GM19238 (cell line): ENCODE data around the gene RIOK2.
"Not testable (repeated sequence)": the region's sequence is repeated elsewhere in the genome, so short reads cannot be mapped to it uniquely, and the experiment has no call there.

Experiments
- DNase-seq: peaks from one replicate; pipeline ENCODE4 v3.0.0; 2011; ENCODE audit warnings: low spot score; ENCODE audit not compliant: insufficient read length

Gene RIOK2

GRCh38 chr5:97183100-97183929, at the start of gene RIOK2:
TSS of gene RIOK2 (minus strand) at chr5:97183247. CDS start at chr5:97183191, 56 bp downstream.
- DNase-seq: peak; percentile 55

- DNase-seq: peak; percentile 5
Measured at GRCh38 chr5:97231025-97231636, 48.1 kb upstream of the RIOK2 start.

DNA sequence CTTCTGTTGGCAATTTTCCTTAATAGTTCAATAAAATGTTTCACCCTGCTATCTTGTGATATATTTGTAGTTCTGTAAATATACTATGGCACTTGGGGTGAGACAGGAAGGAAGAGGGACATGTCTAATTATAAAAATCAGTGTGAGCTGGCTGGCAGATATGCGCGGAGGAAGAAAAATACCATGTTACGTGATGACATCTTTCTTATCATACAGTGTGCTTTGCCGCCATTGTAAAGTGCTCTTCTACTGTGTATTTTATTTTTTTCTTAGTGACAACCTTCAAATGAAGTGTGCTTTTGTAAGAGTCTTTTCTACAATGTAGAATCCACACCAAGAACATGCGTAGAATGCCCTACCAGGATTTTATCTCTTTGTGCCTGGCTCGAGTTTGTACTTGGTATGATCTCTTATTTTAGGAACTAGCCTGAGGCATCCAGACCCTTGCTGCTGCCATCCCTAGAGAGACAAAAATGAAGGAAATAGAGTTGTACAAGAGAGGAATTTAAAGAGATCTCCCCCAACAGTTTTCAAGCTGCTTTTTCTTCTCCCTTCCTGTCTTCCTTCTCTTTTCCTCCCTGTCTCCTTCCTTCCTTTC, 46.7 kb upstream of the RIOK2 start:
- DNase-seq: no peak

DNA sequence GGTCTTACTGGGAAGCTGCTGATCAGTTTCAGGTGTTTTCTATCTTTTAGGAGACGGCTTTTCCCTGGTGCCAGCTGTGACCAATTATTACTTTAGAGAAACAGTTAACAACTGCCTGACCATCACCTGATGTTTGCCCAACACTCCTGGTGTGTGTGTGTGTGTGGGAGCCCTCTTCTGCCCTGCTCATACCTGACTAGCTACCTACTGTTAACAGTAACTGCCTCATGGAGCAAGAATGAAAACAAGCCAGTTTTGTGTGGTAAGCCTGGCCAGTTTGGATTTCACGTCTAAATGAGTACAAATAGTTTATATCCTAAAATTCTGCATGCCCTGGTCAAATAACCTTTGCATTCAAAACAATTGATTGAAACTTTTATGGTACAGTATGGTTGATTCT, 46.1 kb upstream of the RIOK2 start:
- no peak for DNase-seq

- no peak for DNase-seq
Measured at GRCh38 chr5:97225222-97225621, 42.2 kb upstream of the RIOK2 start.

DNA sequence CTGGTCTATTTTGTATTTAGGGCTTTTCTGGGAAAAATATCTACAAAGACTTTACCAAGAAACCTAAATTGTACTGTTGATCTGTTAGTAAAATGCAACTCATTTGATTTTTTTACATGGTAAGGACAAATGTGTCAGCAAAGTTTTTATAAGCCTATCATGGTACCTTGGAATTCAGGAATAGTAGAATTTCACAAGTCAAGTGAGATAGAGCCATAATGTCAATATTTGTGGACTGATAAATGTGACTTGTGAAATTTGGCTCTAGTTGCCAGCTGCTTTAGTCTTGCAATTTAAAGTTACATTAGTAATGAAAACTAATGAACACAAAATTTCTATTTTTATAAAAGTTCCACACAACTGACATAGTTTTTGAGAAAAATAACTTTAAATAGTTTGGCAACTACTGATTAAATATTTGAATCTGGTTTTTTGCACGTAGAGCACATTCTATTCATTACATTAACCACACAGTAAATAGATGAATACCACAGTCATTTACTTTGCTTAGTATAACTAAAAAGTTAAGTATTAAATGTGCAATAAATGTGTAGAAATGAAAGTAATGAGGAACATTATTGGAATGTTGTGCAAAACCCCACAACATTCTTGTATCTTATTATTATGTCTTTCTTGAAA, 41.2 kb upstream of the RIOK2 start:
- no peak for DNase-seq

- no peak for DNase-seq
Measured at GRCh38 chr5:97223596-97223995, 40.5 kb upstream of the RIOK2 start.

GRCh38 chr5:97209343-97209742, 26.3 kb upstream of the RIOK2 start:
- no peak for DNase-seq

GRCh38 chr5:97208714-97209113, 25.7 kb upstream of the RIOK2 start:
- DNase-seq: no peak

- DNase-seq: no peak
Measured at GRCh38 chr5:97208184-97208713, 25.2 kb upstream of the RIOK2 start.

DNA sequence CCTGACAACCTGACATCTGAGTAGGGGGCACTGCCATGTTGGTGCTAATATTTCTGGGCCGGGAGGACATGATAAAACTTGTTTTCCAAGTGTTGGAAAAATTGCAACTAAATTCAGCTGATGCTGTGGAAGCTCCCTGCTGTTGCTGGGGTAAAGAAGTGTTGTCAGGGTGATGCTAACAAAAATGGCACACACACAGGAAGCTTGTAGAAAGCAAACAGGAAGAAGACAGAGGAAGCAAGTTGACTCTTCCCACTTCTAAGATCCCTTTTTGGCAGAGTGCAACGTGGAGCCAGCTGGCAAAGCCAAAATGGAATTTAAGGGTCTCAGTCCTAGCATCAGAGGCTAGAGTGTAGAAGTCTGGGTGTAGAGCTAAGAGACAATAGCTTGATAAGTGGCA, 11.3 kb upstream of the RIOK2 start:
- no peak for DNase-seq

GRCh38 chr5:97193355-97193688, 10.3 kb upstream of the RIOK2 start:
- no peak for DNase-seq

DNA sequence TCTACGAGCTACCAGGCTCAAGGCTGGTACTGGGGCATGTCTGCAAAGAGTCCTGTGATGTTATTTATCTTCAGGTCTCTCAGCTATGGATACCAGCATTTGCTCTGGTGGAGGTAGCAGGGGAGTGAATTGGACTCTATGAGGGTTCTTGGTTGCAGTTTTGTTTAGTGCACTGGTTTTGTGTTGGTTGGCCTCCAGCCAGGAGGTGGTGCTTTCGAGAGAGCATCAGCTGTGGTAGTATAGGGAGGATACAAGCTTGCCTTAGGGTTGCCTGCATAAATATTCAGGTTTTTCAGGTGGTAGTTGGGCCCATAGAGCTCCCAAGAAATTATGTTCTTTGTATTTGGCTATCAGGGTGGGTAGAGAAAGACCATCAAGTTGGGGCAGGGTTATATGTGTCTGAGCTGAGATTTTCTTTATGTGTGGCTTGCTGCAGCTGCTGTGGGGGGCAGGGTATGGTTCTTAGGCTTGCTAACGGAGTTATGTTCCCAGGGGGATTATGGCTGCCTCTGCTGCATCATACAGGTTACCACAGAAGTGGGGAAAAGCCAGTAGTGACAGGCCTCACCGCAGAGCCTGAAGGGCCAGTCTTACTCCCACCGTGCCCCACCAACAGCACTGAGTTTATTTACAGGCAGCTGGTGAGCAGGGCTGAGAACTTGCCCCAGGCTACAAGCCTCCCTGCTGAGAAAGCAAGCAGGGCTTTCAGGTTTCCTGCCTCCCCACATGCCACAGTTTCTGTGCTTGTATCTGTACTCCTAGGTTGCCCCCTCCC, 9.7 kb upstream of the RIOK2 start:
- DNase-seq: no peak

GRCh38 chr5:97191893-97192292, 8.8 kb upstream of the RIOK2 start:
- DNase-seq: no peak

GRCh38 chr5:97189523-97189922, 6.5 kb upstream of the RIOK2 start:
- DNase-seq: not testable (repeated sequence)

DNA sequence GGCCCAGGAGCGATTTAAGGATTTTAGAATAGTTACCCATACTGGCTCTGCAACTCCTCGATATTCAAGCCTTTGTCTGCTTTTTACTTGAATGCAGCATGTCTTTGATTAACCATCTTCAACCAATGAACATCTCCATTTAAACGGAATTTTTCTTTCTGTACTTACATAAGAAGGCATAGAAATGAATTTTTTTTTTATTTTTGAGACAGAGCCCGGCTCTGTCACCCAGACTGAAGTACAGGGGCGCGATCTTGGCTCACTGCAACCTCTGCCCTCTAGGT, 825 bp upstream of the RIOK2 start:
- no peak for DNase-seq

GRCh38 chr5:97182571-97183099, 412 bp downstream of the RIOK2 start:
- DNase-seq: no peak

DNA sequence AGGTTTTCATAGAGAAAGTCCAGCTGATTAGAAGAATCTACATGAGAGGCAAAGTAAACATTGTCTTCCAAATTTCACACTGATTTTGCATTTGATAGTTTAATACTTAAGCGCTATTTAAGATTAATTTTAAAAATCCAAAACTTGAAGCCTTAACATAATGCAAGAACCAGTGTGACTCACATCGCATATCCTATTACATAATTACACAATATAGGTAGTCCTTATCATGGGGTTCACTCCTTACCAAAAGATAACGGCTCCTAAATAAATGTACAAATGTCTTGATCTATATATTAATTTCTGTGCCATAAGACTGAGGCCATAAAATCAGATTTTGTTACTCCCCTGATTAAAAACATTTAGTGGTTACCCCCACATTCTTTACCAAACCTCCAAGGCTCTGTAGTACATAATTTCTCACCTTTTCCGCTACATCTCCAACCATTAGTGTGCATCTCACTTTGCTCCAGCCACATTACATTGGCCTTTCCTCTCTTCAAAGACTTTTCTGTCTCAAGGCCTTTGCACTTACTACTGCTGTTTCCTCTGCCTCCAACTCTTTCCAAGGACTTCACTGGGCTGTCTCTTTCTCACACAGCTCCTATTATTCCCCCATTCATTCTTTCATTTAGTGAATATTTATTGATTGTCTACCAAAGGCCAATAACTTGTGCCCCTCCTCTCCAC, 1.0 kb downstream of the RIOK2 start:
- DNase-seq: no peak

GRCh38 chr5:97179457-97179856, 3.6 kb downstream of the RIOK2 start:
- not testable (repeated sequence) for DNase-seq

DNA sequence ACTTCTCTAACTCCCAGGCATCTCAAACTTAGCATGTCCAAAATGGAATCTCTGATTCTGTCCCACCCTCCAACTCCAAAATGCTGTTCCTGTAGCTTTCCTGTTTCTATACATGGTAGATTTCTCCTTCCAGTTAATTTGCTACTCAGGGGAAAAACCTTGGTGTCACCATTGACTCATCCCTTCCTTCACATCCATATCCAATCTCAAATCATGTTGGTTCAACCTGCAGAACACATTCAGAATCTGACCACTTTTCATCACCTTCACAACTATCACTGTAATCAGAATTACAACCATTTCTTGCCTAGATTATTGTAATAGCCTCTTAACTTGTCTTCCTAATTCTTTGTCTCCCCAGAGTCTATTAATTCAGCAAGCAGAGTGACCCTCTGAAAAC, 10.8 kb downstream of the RIOK2 start:
- DNase-seq: no peak

DNA sequence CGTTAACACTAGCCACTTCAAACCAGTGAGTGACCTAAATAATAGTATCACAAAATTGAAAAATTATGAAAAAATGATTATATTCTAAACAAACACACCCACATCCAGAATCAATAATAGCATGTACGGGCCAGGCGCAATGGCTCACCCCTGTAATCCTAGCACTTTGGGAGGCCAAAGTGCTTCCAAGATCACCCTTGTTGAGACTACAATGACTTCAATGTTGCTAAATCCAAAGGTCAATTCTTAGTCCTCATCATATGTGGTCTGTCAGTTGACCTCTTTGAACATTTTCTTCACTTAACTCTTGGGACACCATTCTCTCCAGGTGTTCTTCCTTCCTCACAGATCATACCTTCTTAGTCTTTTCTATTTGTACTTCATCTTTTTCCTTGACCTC, 11.3 kb downstream of the RIOK2 start:
- DNase-seq: no peak
